Osteocyte (in vitro differentiated cells): ENCODE data around the gene COX4I1. TPM values are rescaled to one million over a fixed set of nuclear protein-coding genes. Genes with fewer than 3 reads are reported as not detected.

ENCODE experiments used
- DNase-seq: peaks from one replicate; pipeline ENCODE4 v3.0.0; 2021; ENCODE audit warnings: mixed read lengths; ENCODE audit not compliant: unreplicated experiment; ENCODE audit errors: extremely low spot score
- H3K27ac Mint-ChIP-seq: one replicate; pipeline ENCODE4 v1.8.0; 2021; ENCODE audit warnings: mild to moderate bottlenecking, mixed read lengths; ENCODE audit not compliant: unreplicated experiment
- H3K27me3 Mint-ChIP-seq: one replicate; pipeline ENCODE4 v1.8.0; 2021; ENCODE audit warnings: mixed read lengths; ENCODE audit not compliant: unreplicated experiment
- H3K36me3 Mint-ChIP-seq: one replicate; pipeline ENCODE4 v1.8.0; 2021; ENCODE audit warnings: mixed read lengths; ENCODE audit not compliant: unreplicated experiment
- H3K4me1 Mint-ChIP-seq: one replicate; pipeline ENCODE4 v1.8.0; 2021; ENCODE audit warnings: mixed read lengths; ENCODE audit not compliant: unreplicated experiment
- H3K4me3 Mint-ChIP-seq: one replicate; pipeline ENCODE4 v1.8.0; 2021; ENCODE audit warnings: mild to moderate bottlenecking, moderate library complexity, mixed read lengths; ENCODE audit not compliant: unreplicated experiment
- H3K9me3 Mint-ChIP-seq: one replicate; pipeline ENCODE4 v1.8.0; 2021; ENCODE audit warnings: mixed read lengths; ENCODE audit not compliant: unreplicated experiment
- CTCF ChIP-seq: fragments of 200-600 bp; sonication (generic); IDR thresholded peaks from 2 replicates; pipeline ENCODE4 v1.5.0; 2021; ENCODE audit warnings: antibody characterized with exemption, mild to moderate bottlenecking, moderate library complexity
- total RNA-seq: library from RNA; stranded (reverse); gene quantifications from 2 replicates; pipeline ENCODE4 v1.2.1, GENCODE V29; 2021

Gene COX4I1
- total RNA-seq, 1 donor from 2014 or later = 456 TPM

GRCh38 chr16:85830821-85831220 lies 31.3 kb downstream of the COX4I1 start:
- H3K9me3 Mint-ChIP-seq = no peaks in the 10 kb centered on the region
- H3K36me3 Mint-ChIP-seq = no peaks in the 10 kb centered on the region
- H3K4me3 Mint-ChIP-seq = no peak overlapping the region
- no peaks in the 10 kb centered on the region for H3K4me1 Mint-ChIP-seq
- no peak overlapping the region for H3K27ac Mint-ChIP-seq
- TF ChIP-seq CTCF = no peak
- peaks cover 15% of the 10 kb centered on the region for H3K27me3 Mint-ChIP-seq
- no peak for DNase-seq

GRCh38 chr16:85832570-85833218 lies 33.2 kb downstream of the COX4I1 start:
- TF ChIP-seq CTCF = no peak
- H3K27me3 Mint-ChIP-seq = peaks cover 15% of the 10 kb centered on the region
- H3K27ac Mint-ChIP-seq = no peak overlapping the region
- no peaks in the 10 kb centered on the region for H3K9me3 Mint-ChIP-seq
- no peaks in the 10 kb centered on the region for H3K36me3 Mint-ChIP-seq
- no peaks in the 10 kb centered on the region for H3K4me1 Mint-ChIP-seq
- DNase-seq = no peak
- no peak overlapping the region for H3K4me3 Mint-ChIP-seq

- Mint-ChIP-seq H3K27ac (no peak overlapping the region), H3K9me3 (no peaks in the 10 kb centered on the region), H3K36me3 (no peaks in the 10 kb centered on the region), H3K4me3 (no peak overlapping the region), H3K27me3 (peaks cover 15% of the 10 kb centered on the region), H3K4me1 (no peaks in the 10 kb centered on the region)
- no peak for TF ChIP-seq CTCF
- DNase-seq = no peak
Observed at GRCh38 chr16:85833219-85833920, 33.9 kb downstream of the COX4I1 start.

GRCh38 chr16:85834741-85835140 lies 35.2 kb downstream of the COX4I1 start:
- no peak overlapping the region for H3K4me3 Mint-ChIP-seq
- no peaks in the 10 kb centered on the region for H3K36me3 Mint-ChIP-seq
- DNase-seq = no peak
- no peaks in the 10 kb centered on the region for H3K4me1 Mint-ChIP-seq
- H3K27me3 Mint-ChIP-seq = peaks cover 15% of the 10 kb centered on the region
- TF ChIP-seq CTCF = no peak
- no peaks in the 10 kb centered on the region for H3K9me3 Mint-ChIP-seq
- no peak overlapping the region for H3K27ac Mint-ChIP-seq

- H3K9me3 Mint-ChIP-seq = no peaks in the 10 kb centered on the region
- no peaks in the 10 kb centered on the region for H3K36me3 Mint-ChIP-seq
- H3K27me3 Mint-ChIP-seq = peaks cover 15% of the 10 kb centered on the region
- no peak for TF ChIP-seq CTCF
- H3K4me3 Mint-ChIP-seq = no peak overlapping the region
- no peak overlapping the region for H3K27ac Mint-ChIP-seq
- no peak for DNase-seq
- H3K4me1 Mint-ChIP-seq = no peaks in the 10 kb centered on the region
Observed at GRCh38 chr16:85835227-85835751, 35.8 kb downstream of the COX4I1 start.
